Choroid plexus epithelial cell (primary cell): ENCODE data around the gene ACKR1.

Experiments
- DNase-seq: peaks from one replicate; pipeline ENCODE4 v3.0.0-alpha.2; 2010; ENCODE audit warnings: low read depth
- H3K4me3 ChIP-seq: 2 replicates; pipeline ENCODE4 v1.5.1; 2011; ENCODE audit warnings: low read depth, mild to moderate bottlenecking, control low read depth, low read length, moderate library complexity
- TF ChIP-seq, protein P1 (sequence below): conservative IDR thresholded peaks from 2 replicates; pipeline ENCODE4 v1.5.1; 2011; ENCODE audit warnings: low read depth, mild to moderate bottlenecking, control low read depth, inconsistent platforms, low read length, moderate library complexity

Gene ACKR1

GRCh38 chr1:159209061-159209460 is 4.4 kb downstream of the ACKR1 start:
- no peak for DNase-seq
- TF ChIP-seq, protein P1, sequence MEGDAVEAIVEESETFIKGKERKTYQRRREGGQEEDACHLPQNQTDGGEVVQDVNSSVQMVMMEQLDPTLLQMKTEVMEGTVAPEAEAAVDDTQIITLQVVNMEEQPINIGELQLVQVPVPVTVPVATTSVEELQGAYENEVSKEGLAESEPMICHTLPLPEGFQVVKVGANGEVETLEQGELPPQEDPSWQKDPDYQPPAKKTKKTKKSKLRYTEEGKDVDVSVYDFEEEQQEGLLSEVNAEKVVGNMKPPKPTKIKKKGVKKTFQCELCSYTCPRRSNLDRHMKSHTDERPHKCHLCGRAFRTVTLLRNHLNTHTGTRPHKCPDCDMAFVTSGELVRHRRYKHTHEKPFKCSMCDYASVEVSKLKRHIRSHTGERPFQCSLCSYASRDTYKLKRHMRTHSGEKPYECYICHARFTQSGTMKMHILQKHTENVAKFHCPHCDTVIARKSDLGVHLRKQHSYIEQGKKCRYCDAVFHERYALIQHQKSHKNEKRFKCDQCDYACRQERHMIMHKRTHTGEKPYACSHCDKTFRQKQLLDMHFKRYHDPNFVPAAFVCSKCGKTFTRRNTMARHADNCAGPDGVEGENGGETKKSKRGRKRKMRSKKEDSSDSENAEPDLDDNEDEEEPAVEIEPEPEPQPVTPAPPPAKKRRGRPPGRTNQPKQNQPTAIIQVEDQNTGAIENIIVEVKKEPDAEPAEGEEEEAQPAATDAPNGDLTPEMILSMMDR = no peak
- H3K4me3 ChIP-seq = no peak overlapping the region

DNA sequence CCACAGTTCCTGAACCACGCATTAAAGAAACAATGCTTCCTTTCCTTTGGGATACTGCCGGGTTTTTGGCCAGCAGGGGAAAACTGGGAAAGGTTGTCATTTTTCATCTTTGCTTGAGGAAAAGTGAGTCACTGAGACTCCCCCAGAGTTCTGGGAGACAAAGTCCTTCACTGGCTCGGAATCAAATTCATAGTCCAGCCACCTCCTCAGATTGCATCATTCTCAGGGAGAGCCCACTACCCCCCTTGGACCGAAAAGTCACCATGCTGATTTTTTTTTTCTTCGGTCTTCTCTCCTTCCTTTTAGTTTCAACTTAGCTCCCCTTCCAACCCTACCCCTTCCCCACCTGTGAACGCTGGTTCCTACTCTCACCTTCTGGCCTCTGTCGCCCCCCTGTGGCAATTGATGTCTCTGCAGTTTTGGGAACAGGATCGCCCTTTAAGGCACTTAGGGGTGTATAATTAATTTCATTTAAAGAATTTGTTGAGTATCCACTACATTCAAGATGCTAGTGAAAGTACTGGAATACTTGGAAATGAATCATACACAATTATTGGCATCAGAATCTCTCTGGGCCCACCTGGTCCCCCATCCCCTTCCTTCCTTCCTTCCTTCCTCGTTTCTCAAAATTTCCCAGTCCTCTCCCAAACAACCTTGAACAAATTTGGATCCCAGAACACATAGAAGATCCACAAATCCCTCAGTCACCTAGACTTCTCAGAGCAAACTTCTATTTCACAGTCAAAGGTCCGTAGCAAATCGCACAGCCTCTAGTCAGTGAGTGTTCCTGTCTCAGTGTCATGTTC is 6.9 kb downstream of the ACKR1 start:
- TF ChIP-seq, protein P1 = peak; percentile 89
- H3K4me3 ChIP-seq = no peak overlapping the region
- DNase-seq = peak; percentile 39

DNA sequence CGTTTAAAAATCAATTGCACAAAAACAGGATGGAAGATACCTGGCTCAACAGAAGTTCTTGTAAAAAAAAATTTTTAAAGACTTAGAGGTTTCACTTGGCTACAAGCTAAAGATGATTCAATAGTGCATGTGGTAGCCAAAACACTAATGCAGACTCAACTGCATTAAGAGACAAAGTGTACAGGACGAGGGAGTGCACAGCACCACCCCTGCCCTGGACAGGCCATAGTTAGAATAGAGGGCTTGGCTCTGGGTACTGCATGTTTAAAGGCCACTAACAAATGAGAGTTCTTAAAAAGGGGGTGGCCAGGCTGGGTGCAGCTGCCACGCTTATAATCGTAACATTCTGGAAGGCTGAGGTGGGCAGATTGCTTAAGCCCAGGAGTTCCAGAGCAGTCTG is 7.9 kb downstream of the ACKR1 start:
- TF ChIP-seq, protein P1 = no peak
- DNase-seq = no peak
- no peak overlapping the region for H3K4me3 ChIP-seq

DNA sequence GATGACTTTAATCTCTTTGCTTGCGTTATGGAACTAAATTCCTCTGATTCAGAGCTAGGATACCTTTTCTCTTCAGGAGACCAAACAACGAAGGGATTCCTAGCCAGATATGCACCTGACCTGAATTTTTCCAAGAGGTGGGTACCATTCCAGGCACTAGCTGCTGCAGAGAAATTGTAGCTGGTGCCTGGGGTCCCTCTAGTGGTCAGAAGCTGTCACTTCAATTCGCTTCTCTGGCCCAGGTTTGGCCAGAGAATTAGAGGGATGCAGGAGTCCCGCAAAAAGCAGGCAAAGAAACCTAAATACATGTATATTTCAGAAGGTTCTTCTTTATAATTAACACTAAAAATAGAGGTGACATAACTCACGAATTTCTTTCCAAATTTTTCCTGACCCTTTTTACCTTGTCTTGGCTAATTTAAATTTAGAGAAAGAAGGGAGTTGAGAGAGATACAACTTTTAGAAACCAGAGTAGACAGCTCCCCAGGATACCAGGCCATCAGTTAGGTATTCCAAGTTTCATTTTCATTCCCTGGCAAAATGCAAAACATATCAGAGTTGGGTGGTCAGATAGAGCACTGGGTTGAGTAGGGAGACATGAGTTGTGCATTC is 9.6 kb downstream of the ACKR1 start:
- peak; percentile 58 for DNase-seq
- no peak overlapping the region for H3K4me3 ChIP-seq
- TF ChIP-seq, protein P1 = peak; percentile 97

- DNase-seq = no peak
- H3K4me3 ChIP-seq = no peak overlapping the region
- TF ChIP-seq, protein P1 = no peak
Observed at GRCh38 chr1:159218649-159219636, 14.3 kb downstream of the ACKR1 start.

DNA sequence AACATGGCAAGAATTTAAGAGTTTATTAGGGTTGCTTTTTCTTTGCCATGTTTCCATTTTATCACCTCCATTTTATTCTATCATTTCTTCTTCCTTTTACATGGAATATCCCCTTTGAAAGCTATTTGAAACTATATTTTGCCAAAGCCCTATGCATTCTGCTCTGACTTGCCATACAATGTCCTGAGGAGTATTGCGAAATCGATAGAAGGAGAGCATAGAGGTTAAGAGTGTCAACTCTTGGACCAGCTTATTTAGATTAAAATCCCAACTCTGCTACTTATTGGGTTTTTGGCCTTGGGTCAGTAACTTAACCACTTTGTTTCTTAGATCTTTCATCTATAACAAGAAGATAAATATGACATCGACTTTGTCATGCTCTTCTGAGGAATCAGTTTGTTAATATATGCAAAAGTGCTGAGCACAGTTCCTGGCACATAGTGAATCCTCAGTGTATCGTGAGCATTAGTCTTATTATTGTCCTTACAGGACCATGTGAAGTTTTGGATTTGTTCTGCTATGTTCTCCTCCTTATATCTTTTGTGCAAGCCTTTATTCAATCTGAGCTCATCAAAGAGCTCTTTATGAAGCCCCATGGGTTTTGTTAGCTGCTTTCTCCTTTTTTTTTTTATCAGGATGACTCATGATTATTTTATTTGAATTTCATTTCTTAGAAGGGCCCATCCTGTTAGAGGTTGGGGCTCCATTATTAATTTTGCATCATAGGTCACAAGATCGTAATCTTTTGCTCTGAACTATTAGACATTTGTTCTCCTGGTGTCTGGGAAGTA is 17.6 kb downstream of the ACKR1 start:
- DNase-seq = no peak
- H3K4me3 ChIP-seq = no peak overlapping the region

More for the DNA sequence above, 17.6 kb downstream of the ACKR1 start:
- TF ChIP-seq, protein P1 = no peak
